ENCODE results near the gene PPM1N. TPM values are rescaled to one million over a fixed set of nuclear protein-coding genes. Genes with fewer than 3 reads are reported as not detected.

PPM1N gene
- total RNA-seq, 1 experiment from 2014 or later = 2.5 TPM

- no peaks in the 10 kb centered on the region for H3K36me3 ChIP-seq (ENCODE audit: low read depth, low read length)
- H3K4me3 ChIP-seq (ENCODE audit: low read length) = no peak overlapping the region
- H3K9me2 ChIP-seq (replicated peaks; ENCODE audit: low read length) = no peaks in the 10 kb centered on the region
- no peaks in the 10 kb centered on the region for H3F3A ChIP-seq (ENCODE audit: low read length, unreplicated experiment)
- no peak overlapping the region for H3K27ac ChIP-seq (ENCODE audit: low read length)
- H3K4me2 ChIP-seq (ENCODE audit: low read length) = no peak overlapping the region
- no peak overlapping the region for H3K9ac ChIP-seq (ENCODE audit: low read length)
- no peak for DNase-seq
- H3K9me3 ChIP-seq (ENCODE audit: low read length) = no peaks in the 10 kb centered on the region
- ATAC-seq = no peak
- no peaks in the 10 kb centered on the region for H3K4me1 ChIP-seq (ENCODE audit: insufficient read depth, low read length)
- intact Hi-C loops (cut with micrococcal nuclease) = no loop called here
- peaks cover 9% of the 10 kb centered on the region for H3K79me2 ChIP-seq (ENCODE audit: low read length)
- CTCF ChIA-PET = no interaction called here
- no TSS peak for BruUV-seq (replicated peaks)
- POLR2A ChIA-PET (ENCODE audit: unreplicated experiment) = no interaction called here
- no peak overlapping the region for H2AFZ ChIP-seq (ENCODE audit: low read length)
- H4K20me1 ChIP-seq (ENCODE audit: low read length) = peaks cover 9% of the 10 kb centered on the region
- H3K27me3 ChIP-seq (ENCODE audit: low read length) = no peaks in the 10 kb centered on the region
- no peak for TF ChIP-seq EZH2 (IDR thresholded peaks at IDR 0.05; ENCODE audit: low read length, unreplicated experiment)
- no peak for TF ChIP-seq CTCF (conservative IDR thresholded peaks at IDR 0.05; ENCODE audit: low read depth, low read length)
- no peak for TF ChIP-seq EZH2phosphoT487 (IDR thresholded peaks at IDR 0.05; ENCODE audit: borderline replicate concordance, low read length)
Measured at GRCh38 chr19:45464274-45464673, 34.0 kb upstream of the PPM1N start.

GRCh38 chr19:45464852-45465441, 33.3 kb upstream of the PPM1N start:
- Histone ChIP-seq H4K20me1 (ENCODE audit: low read length) (peaks cover 12% of the 10 kb centered on the region), H3K9me3 (ENCODE audit: low read length) (no peaks in the 10 kb centered on the region), H3K36me3 (ENCODE audit: low read depth, low read length) (no peaks in the 10 kb centered on the region), H3K9me2 (replicated peaks; ENCODE audit: low read length) (no peaks in the 10 kb centered on the region), H3K4me1 (ENCODE audit: insufficient read depth, low read length) (0 out of 2 replicates have a peak, but pooled peaks cover 1% of the 10 kb centered on the region), H3K27me3 (ENCODE audit: low read length) (no peaks in the 10 kb centered on the region), H3F3A (ENCODE audit: low read length, unreplicated experiment) (no peaks in the 10 kb centered on the region), H3K4me3 (ENCODE audit: low read length) (no peak overlapping the region), H2AFZ (ENCODE audit: low read length) (no peak overlapping the region), H3K9ac (ENCODE audit: low read length) (no peak overlapping the region), H3K4me2 (ENCODE audit: low read length) (no peak overlapping the region), H3K79me2 (ENCODE audit: low read length) (peaks cover 9% of the 10 kb centered on the region), H3K27ac (ENCODE audit: low read length) (no peak overlapping the region)
- POLR2A ChIA-PET (ENCODE audit: unreplicated experiment) = no interaction called here
- intact Hi-C loops (cut with micrococcal nuclease) = no loop called here
- ATAC-seq (no peak), DNase-seq (no peak)
- CTCF ChIA-PET = no interaction called here
- TF ChIP-seq CTCF (conservative IDR thresholded peaks at IDR 0.05; ENCODE audit: low read depth, low read length) (no peak), EZH2phosphoT487 (IDR thresholded peaks at IDR 0.05; ENCODE audit: borderline replicate concordance, low read length) (no peak), EZH2 (IDR thresholded peaks at IDR 0.05; ENCODE audit: low read length, unreplicated experiment) (no peak)
- no TSS peak for BruUV-seq (replicated peaks)

- ChIA-PET CTCF (interaction anchor here (0.6 to 0.9 kb wide), 2 partner anchors 12 to 22 kb away, joined by 3 to 6 read pairs; no protein-coding TSS in a partner anchor), POLR2A (ENCODE audit: unreplicated experiment) (interaction anchor here (0.6 to 0.9 kb wide), 8 partner anchors 11 to 442 kb away, joined by 3 to 8 read pairs (median 3); no protein-coding TSS in a partner anchor)
- no TSS peak for BruUV-seq (replicated peaks)
- ATAC-seq (no peak), DNase-seq (no peak)
- intact Hi-C loops (cut with micrococcal nuclease) = loop anchor here (2.0 kb wide), 1 partner anchor 16 kb away; no protein-coding TSS in a partner anchor
- Histone ChIP-seq H2AFZ (ENCODE audit: low read length) (peak overlapping the region; percentile 86), H3K36me3 (ENCODE audit: low read depth, low read length) (no peaks in the 10 kb centered on the region), H3K27me3 (ENCODE audit: low read length) (no peaks in the 10 kb centered on the region), H3K4me2 (ENCODE audit: low read length) (peak overlapping the region; percentile 97), H3K9me2 (replicated peaks; ENCODE audit: low read length) (no peaks in the 10 kb centered on the region), H3K9me3 (ENCODE audit: low read length) (no peaks in the 10 kb centered on the region), H4K20me1 (ENCODE audit: low read length) (peaks cover 30% of the 10 kb centered on the region), H3K9ac (ENCODE audit: low read length) (peak overlapping the region; percentile 89), H3F3A (ENCODE audit: low read length, unreplicated experiment) (no peaks in the 10 kb centered on the region), H3K27ac (ENCODE audit: low read length) (no peak overlapping the region), H3K4me1 (ENCODE audit: insufficient read depth, low read length) (peaks cover 11% of the 10 kb centered on the region), H3K4me3 (ENCODE audit: low read length) (peak overlapping the region; percentile 79), H3K79me2 (ENCODE audit: low read length) (peaks cover 16% of the 10 kb centered on the region)
- no peak for TF ChIP-seq CTCF (conservative IDR thresholded peaks at IDR 0.05; ENCODE audit: low read depth, low read length)
Measured at GRCh38 chr19:45467115-45467455, 31.2 kb upstream of the PPM1N start.

Data from PC-3 (cell line).